Fibroblast of the aortic adventitia (primary cell): ENCODE results near the gene STC2. TPM values are rescaled to one million over a fixed set of nuclear protein-coding genes. Genes with fewer than 3 reads are reported as not detected.
A peak's percentile ranks its signal among the peaks of the same experiment; 100 is the strongest.

Experiments used
- DNase-seq: peaks from one replicate; pipeline ENCODE4 v3.0.0-alpha.2; 2010; ENCODE audit warnings: low read depth
- H3K4me3 ChIP-seq: 2 replicates; pipeline ENCODE4 v1.5.1; 2011; ENCODE audit warnings: low read depth, mild to moderate bottlenecking, control low read depth, low read length, moderate library complexity
- CTCF ChIP-seq: IDR thresholded peaks from 2 replicates; pipeline ENCODE4 v1.5.1; 2011; ENCODE audit warnings: mild to moderate bottlenecking, low read length, control low read depth, inconsistent platforms; ENCODE audit not compliant: insufficient read depth
- total RNA-seq: library from RNA; depleted of rRNA; stranded (reverse); fragments of >200 nt; gene quantifications from 2 replicates; pipeline ENCODE4 v1.2.3, GENCODE V29; 2012; ENCODE audit warnings: low replicate concordance

STC2 gene
- total RNA-seq, 1 donor: 400 TPM

- H3K4me3 ChIP-seq: no peak overlapping the region
- no peak for TF ChIP-seq CTCF
- DNase-seq: no peak
These were observed 33.4 kb downstream of the STC2 start for GRCh38 chr5:173294673-173295320.

GRCh38 chr5:173293817-173294672 lies 34.2 kb downstream of the STC2 start:
- peak overlapping the region; percentile 25 for H3K4me3 ChIP-seq
- peak; percentile 84 for TF ChIP-seq CTCF
- peak; percentile 90 for DNase-seq

- H3K4me3 ChIP-seq: no peak overlapping the region
- peak; percentile 66 for DNase-seq
- no peak for TF ChIP-seq CTCF
These were observed 36.2 kb downstream of the STC2 start for GRCh38 chr5:173291722-173292658.

- peak; percentile 75 for DNase-seq
- TF ChIP-seq CTCF: no peak
- no peak overlapping the region for H3K4me3 ChIP-seq
These were observed 37.6 kb downstream of the STC2 start for GRCh38 chr5:173290477-173291131.

GRCh38 chr5:173289372-173289771 lies 38.8 kb downstream of the STC2 start:
- no peak for TF ChIP-seq CTCF
- no peak for DNase-seq
- no peak overlapping the region for H3K4me3 ChIP-seq

- TF ChIP-seq CTCF: no peak
- DNase-seq: no peak
- H3K4me3 ChIP-seq: no peak overlapping the region
These were observed 39.6 kb downstream of the STC2 start for GRCh38 chr5:173288632-173289031.
